Chondrocyte (in vitro differentiated cells): ENCODE data around the gene SECTM1. TPM values are rescaled to one million over a fixed set of nuclear protein-coding genes. Genes with fewer than 3 reads are reported as not detected.
"Not testable (repeated sequence)": the region's sequence is repeated elsewhere in the genome, so short reads cannot be mapped to it uniquely, and the experiment has no call there.

ENCODE experiments used
- DNase-seq: peaks from one replicate; pipeline ENCODE4 v3.0.0; 2021; ENCODE audit warnings: mixed read lengths, low spot score
- H3K27ac Mint-ChIP-seq: one replicate; pipeline ENCODE4 v1.8.0; 2021; ENCODE audit warnings: mild to moderate bottlenecking, moderate library complexity, mixed read lengths; ENCODE audit not compliant: unreplicated experiment
- H3K27me3 Mint-ChIP-seq: 2 replicates; pipeline ENCODE4 v1.8.0; 2021; ENCODE audit warnings: low read depth, mixed read lengths
- H3K36me3 Mint-ChIP-seq: 2 replicates; pipeline ENCODE4 v1.8.0; 2021; ENCODE audit warnings: low read depth, mixed read lengths
- H3K4me1 Mint-ChIP-seq: 2 replicates; pipeline ENCODE4 v1.8.0; 2021; ENCODE audit warnings: low read depth, mild to moderate bottlenecking, mixed read lengths
- H3K4me3 Mint-ChIP-seq: one replicate; pipeline ENCODE4 v1.8.0; 2021; ENCODE audit warnings: mild to moderate bottlenecking, moderate library complexity, mixed read lengths; ENCODE audit not compliant: unreplicated experiment
- H3K9me3 Mint-ChIP-seq: 2 replicates; pipeline ENCODE4 v1.8.0; 2021; ENCODE audit warnings: low read depth, mixed read lengths
- total RNA-seq: library from RNA; stranded (reverse); gene quantifications from 3 replicates; pipeline ENCODE4 v1.2.1, GENCODE V29; 2021
- TF ChIP-seq, protein P1 (sequence below): fragments of 200-600 bp; sonication (generic); IDR thresholded peaks from 2 replicates; pipeline ENCODE4 v1.5.0; 2021; ENCODE audit warnings: antibody characterized with exemption, mild to moderate bottlenecking, moderate library complexity

SECTM1 gene
- total RNA-seq, 1 donor from 2014 or later: 2.1 TPM

DNA sequence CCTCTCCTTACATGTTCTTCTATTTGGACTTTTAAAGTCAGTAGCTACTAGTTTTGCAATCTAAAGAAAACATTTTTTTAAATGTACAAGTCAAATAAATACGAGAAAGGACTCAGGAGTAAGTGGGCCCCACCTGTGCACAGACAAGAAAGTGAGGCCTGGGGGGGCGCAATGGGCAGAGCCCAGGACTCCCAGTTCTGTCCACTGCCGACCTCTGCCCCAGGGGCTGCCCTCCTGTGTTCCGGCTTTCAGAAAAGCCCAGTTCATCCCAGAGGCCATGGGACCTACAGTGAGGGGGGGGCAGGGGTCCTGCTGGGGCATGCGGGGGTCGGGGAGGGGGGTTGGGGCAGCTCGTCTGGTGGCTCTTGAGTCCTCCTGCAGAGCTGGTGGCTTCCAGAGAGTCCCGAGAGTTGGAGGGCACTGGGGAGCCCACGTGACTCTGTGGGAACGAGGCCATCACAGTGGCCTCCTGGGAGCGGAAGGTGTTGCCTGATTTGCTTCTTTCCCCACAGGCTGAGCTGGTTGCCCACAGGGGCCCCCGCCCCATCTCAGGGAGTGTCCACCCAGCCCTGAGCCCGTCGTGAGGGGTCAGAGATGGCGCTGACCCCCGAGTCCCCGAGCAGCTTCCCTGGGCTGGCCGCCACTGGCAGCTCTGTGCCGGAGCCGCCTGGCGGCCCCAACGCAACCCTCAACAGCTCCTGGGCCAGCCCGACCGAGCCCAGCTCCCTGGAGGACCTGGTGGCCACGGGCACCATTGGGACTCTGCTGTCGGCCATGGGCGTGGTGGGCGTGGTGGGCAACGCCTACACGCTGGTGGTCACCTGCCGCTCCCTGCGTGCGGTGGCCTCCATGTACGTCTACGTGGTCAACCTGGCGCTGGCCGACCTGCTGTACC is 40.4 kb upstream of the SECTM1 start:
- no peaks in the 10 kb centered on the region for H3K9me3 Mint-ChIP-seq
- H3K4me3 Mint-ChIP-seq: no peak overlapping the region
- H3K4me1 Mint-ChIP-seq: peaks cover 13% of the 10 kb centered on the region
- no peak overlapping the region for H3K27ac Mint-ChIP-seq
- H3K36me3 Mint-ChIP-seq: no peaks in the 10 kb centered on the region
- TF ChIP-seq, protein P1, sequence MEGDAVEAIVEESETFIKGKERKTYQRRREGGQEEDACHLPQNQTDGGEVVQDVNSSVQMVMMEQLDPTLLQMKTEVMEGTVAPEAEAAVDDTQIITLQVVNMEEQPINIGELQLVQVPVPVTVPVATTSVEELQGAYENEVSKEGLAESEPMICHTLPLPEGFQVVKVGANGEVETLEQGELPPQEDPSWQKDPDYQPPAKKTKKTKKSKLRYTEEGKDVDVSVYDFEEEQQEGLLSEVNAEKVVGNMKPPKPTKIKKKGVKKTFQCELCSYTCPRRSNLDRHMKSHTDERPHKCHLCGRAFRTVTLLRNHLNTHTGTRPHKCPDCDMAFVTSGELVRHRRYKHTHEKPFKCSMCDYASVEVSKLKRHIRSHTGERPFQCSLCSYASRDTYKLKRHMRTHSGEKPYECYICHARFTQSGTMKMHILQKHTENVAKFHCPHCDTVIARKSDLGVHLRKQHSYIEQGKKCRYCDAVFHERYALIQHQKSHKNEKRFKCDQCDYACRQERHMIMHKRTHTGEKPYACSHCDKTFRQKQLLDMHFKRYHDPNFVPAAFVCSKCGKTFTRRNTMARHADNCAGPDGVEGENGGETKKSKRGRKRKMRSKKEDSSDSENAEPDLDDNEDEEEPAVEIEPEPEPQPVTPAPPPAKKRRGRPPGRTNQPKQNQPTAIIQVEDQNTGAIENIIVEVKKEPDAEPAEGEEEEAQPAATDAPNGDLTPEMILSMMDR: no peak
- H3K27me3 Mint-ChIP-seq: peaks cover 35% of the 10 kb centered on the region
- DNase-seq: peak; percentile 60

DNA sequence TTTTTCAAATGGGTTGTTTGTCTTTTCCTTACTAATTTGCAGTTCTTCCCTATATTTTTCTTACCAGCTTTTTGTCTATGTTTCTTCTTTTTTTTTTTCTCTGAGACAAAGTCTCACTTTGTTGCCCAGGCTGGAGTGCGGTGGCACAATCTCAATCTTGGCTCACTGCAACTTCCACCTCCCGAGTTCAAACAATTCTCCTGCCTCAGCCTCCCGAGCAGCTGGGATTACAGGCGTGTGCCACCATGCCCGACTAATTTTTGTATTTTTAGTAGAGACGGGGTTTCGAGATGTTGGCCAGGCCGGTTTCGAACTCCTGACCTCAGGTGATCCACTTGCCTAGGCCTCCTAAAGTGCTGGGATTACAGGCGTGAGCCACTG is 39.5 kb upstream of the SECTM1 start:
- H3K36me3 Mint-ChIP-seq: not testable (repeated sequence)

DNA sequence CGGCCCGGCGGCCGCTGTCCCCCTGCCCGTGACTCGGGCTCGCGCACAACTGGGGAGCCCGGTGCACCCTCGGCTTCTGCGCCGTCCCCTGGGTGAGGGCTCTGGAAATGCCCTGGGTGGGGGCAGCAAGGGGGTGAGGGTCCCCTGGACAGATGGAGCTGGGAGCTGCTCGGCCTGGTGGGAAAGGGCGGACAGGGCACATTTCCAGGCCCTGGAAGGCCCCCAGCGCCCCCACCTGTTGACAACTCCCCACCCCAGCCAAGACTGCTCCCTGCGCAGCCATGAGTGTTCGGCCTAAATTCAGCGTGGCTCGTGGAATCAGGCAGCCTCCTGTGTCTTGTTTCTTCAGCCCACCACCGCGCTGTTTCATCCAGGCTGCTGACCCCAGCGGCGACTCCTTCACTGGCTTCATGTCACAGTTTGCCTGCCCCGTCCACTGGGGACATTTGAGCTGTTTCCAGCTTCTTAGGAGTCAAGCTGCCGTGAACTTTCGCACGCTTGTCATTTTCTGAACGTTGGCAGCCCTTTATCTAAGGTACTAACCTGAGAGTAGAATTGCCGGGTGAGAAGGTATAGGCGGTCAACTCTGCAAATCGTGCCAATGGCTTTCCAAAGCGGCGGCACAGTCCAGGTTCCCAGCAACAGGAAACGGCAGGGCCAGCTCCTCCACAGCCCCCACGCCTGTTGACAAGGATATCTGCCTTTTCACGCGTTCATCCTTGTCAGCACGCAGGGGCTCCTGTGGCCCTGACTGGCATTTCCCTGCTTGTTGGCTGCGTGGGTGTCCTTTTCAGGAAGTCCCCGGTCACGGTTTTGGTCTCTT is 38.9 kb upstream of the SECTM1 start:
- no peak overlapping the region for H3K27ac Mint-ChIP-seq
- H3K27me3 Mint-ChIP-seq: peaks cover 38% of the 10 kb centered on the region
- H3K4me1 Mint-ChIP-seq: peaks cover 13% of the 10 kb centered on the region
- TF ChIP-seq, protein P1: no peak
- H3K4me3 Mint-ChIP-seq: no peak overlapping the region
- H3K9me3 Mint-ChIP-seq: no peaks in the 10 kb centered on the region
- no peaks in the 10 kb centered on the region for H3K36me3 Mint-ChIP-seq
- DNase-seq: peak; percentile 74

More for the DNA sequence above, 39.5 kb upstream of the SECTM1 start:
- not testable (repeated sequence) for H3K27ac Mint-ChIP-seq, H3K9me3 Mint-ChIP-seq, H3K4me3 Mint-ChIP-seq, DNase-seq
- H3K4me1 Mint-ChIP-seq: peaks cover 13% of the 10 kb centered on the region
- peaks cover 33% of the 10 kb centered on the region for H3K27me3 Mint-ChIP-seq

DNA sequence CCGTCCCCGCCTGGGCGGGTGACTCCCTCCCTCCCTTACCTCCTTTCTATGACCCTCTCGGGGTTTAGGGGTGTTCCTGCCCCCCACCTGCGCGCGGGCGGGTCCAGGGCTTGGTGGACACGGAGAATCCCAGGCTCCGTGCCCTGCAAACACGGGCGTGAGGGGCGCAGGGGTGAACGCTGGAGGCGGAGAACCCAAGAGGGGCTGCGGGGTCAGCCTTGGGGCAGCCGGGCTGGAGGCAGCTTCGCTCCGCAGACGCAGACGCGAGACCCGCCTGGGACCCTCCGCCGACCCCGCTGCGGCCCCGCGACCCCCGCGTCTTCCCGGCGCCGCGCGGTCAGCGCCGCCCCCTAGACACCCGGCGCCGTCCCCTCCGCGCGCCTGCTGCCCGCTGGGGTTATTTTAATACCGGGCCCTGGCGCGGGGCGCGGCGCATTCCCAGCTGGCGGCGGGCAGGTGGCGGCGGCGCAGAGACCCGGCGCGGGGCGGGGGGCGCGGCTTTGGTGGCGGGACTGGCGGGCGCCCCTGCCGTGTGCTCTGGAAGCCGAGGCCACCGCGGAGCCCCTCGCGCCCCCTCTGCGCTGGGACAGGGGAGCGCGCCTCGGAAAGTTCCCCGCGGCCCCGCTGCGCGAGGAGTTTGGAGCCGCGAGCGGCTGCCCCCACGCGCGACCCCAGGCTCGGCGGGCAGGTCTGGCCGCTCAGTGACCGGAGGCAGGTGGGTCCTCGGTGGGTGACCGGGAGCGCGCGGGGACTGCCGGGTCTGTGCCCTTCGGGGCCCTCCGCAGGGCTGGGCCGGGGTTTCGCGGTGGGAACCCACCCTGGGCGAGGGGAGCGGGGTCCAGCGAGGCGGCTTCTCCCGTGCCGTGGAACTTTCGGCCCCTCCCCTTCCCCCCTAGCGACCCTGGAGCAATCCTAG is 38.0 kb upstream of the SECTM1 start, which contains the start of gene UTS2R:
UTS2R (plus strand) TSS at position 433 of the 916 bp plus-strand sequence. CDS start 2,560 bp downstream, outside the sequence.
- peak; percentile 83 for DNase-seq
- H3K4me3 Mint-ChIP-seq: peak within 1 kb of the TSS; percentile 19
- H3K4me1 Mint-ChIP-seq: peaks cover 13% of the 10 kb centered on the region
- H3K27ac Mint-ChIP-seq: no peak within 1 kb of the TSS
- TF ChIP-seq, protein P1: no peak
- H3K9me3 Mint-ChIP-seq: no peaks in the 10 kb centered on the region
- peaks cover 38% of the 10 kb centered on the region for H3K27me3 Mint-ChIP-seq
- no peaks in the 10 kb centered on the region for H3K36me3 Mint-ChIP-seq

DNA sequence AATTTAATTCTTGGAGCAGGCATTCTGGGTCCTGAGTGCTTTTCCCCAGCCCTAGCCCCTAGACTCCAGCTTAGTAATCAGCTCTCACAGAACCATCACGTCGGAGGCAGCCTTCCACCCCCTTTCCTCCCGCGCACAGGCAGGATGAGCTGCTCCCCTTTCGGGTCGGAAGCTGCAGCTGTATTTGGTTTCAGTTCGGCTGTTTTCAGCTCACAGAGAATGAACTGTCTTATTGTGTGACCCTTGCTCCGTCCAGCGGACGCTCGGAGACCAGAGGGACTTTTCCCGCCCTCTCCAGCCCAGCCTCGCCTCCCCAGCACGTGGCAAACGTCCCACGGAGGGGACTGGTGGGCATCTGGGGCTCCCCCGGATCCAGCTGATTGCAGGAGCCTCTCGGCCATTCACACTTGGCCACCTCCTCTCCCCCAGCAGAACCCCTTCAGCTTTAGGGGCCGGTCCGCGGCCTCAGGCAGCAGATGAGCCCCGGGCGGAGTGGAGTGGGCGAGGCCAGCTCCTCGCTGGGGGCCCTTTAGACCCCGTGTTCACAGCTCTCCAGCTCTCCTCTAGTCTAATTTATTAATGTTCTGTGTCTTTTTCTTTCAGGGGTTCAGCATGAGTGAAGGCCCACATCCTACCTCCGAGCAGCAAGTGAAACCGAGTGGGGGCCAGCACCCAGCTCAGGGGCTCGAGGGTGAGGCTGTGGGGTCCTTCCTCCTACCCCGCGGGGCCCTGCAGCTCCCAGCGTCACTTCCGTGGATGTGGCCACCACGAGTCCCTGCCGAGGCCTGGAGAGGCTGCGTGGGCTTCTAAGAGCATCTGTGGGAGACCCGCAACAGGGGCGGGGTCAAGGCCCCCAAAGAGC is 37.1 kb upstream of the SECTM1 start:
- Mint-ChIP-seq H3K27me3 (peaks cover 36% of the 10 kb centered on the region), H3K27ac (no peak overlapping the region), H3K4me1 (peaks cover 13% of the 10 kb centered on the region), H3K9me3 (no peaks in the 10 kb centered on the region), H3K4me3 (peak overlapping the region; percentile 19), H3K36me3 (no peaks in the 10 kb centered on the region)
- peak; percentile 64 for DNase-seq
- TF ChIP-seq, protein P1: no peak
